Stimulated activated CD4-positive, alpha-beta T cell treated with anti-CD3 and anti-CD28 coated beads, Interleukin-4, amount 100 ng/mL, for 1 hour (primary cell): ENCODE results near the gene MUC15.
"Not testable (repeated sequence)": the region's sequence is repeated elsewhere in the genome, so short reads cannot be mapped to it uniquely, and the experiment has no call there.

ENCODE experiments used
- DNase-seq: peaks from one replicate; pipeline ENCODE4 v3.0.0-alpha.2; 2020

The MUC15 gene, protein sequence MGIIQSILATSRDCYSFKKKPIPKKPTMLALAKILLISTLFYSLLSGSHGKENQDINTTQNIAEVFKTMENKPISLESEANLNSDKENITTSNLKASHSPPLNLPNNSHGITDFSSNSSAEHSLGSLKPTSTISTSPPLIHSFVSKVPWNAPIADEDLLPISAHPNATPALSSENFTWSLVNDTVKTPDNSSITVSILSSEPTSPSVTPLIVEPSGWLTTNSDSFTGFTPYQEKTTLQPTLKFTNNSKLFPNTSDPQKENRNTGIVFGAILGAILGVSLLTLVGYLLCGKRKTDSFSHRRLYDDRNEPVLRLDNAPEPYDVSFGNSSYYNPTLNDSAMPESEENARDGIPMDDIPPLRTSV

DNA sequence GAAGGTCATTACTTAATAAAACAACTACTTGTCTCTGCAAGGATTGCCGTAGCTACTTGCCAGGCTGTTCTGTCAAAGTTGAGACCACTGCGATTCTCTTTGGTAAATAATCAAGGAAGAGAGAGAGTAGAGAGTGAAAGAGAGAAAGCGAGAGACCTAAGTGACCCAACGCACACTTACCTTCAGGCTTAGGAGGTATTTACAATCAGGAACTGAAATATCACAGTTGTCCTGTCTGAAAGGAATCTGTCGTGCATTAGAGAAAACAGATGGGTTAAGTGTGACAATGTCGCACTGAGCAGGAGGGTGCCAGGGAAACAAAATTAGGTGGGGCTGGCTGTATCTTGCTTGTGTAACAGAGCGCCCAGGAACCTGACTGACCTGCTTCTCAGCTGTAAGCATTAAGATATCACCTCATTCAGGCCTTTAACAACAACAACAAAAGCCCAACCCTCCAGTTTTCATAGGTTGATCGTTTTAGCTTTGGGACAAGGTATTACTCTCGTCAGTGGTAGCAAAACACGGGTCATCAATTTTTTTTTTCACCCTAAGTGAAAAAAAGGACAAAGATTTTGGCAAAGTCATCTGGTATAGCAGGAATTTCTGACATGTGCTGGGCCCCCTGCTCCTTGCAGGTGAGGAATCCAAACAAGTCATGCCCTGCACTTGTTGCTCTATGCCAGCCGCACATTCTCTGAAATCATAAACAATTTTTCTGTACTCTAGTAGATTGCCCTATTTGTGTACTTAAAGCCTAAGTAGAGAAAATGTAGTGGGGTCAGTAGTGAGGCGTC is at the start of gene MUC15:
Gene MUC15 (minus strand): TSS at position 403 of the 794 bp plus-strand sequence. CDS start 5,169 bp downstream, outside the sequence.
- no peak for DNase-seq

DNA sequence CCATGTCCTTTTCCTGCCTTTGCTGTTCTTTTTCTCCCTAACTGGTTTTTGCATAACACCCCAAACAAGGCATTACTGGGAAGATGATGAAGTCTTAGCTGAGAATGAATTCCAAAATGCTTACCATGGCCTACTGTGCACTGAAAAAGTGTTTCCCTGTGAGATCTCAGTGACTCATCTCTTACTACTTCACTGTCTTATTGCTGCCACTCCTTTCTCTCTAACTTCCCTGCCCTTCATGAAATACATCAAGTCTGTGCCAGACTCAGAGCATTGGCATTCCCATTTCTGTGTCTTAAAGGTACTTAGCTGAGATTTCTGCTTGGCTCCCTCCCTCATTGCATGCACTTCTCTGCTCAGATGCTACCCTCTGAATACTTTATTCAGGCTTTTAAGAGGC is 49.1 kb upstream of the MUC15 start:
- no peak for DNase-seq

DNA sequence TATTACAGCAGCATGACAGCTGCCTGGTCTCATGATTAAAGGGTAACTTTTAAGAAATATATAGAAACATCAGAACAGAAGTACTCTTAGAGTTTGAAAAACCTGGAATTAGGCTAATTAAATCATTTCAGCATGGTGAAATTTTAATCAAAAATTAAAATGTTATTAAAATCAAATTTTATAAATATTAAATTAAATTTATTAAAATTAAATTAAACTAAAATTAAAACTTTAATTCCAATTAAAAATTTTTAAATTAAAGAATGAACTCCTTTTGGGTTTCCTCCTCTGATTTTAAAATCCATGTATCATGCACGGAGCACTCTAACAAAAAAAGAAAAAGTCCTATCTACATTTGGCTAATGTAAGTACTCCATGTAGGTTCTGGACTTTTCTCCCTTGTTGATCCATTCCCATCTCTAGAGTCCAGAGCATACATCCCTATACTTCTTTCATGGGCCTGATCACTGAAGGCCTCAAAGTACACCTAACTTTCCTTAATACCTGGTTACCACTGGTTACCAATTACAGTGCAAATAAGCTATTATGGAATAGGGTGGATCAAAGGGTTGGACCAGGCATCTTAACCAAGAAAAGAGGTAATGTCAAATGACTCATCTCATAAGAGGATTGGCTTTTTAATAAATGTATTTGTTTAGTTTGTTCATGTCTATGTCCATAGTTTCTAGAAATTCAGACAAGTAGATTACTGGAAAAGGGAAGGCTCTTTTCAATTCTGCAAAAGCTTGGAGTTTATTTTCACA is 48.4 kb upstream of the MUC15 start:
- no peak for DNase-seq

DNA sequence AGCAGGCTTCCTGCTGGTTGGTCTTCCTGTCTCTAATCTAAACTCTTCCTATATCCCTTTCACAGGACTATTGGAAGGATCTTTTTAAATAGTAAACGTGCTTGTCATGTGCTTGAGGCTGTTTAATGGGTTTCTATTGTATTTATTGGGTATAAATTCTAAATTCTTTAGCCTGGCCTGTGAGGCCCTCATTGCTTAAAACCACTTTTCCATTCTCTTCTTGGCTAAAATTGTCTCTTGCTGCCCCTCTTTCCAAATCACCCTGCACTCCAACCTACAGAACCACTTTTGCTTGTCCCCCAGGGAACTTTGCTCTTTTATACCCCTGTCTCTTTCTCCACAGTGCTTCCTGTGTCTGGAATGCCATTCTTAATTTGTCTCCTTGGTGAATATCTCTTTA is 46.4 kb upstream of the MUC15 start:
- DNase-seq = no peak

DNA sequence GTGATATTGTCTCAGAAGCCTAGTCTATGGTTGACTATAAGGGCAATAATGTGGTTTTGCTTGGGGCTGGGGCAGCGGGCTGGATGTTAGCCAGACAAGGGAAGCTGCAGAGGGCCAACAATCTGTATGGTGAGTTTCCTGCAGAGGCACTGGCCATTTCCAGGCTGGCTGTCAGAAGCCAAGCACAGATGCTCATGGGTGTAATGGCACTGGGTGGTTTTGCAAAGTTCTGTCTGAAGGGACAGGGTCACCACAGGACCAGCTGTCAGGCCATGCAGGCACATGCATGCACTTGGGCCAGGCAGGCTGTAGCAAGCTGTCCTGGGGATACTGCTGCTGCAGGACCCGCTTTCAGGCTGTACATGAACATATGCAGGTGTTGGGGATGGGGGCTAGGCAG is 41.7 kb upstream of the MUC15 start:
- DNase-seq = no peak

DNA sequence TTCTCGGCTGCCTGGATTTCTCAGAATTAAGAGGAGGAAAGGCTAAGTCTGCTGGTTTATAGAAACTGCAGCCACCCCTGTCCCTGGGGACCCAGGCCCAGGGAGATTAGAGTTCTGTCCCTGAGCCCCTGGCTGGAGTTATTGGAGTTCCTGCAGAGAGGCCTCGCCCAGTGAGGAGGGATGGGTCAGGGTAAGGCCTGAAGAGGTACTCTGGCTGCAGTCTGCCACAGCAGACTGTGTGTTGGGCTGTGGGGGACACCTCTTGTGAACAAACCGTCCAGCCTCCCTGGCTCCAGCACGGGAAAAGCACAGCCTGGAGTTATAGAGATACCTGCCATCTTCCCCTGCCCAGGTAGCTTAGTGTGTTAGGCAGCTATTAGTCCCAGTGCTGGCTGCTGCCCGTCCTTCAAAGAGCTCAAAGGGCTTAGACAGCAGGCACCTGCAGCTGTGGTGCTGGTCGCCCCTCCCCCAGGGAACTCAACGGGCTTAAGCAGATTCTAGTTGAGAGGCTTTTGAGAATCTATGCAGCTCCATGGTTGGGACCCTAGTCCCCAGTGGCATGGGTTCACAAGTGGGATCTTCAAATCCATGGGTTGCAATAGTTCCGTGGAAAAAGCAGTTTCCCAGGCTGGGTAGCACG is 36.6 kb upstream of the MUC15 start:
- DNase-seq = no peak

DNA sequence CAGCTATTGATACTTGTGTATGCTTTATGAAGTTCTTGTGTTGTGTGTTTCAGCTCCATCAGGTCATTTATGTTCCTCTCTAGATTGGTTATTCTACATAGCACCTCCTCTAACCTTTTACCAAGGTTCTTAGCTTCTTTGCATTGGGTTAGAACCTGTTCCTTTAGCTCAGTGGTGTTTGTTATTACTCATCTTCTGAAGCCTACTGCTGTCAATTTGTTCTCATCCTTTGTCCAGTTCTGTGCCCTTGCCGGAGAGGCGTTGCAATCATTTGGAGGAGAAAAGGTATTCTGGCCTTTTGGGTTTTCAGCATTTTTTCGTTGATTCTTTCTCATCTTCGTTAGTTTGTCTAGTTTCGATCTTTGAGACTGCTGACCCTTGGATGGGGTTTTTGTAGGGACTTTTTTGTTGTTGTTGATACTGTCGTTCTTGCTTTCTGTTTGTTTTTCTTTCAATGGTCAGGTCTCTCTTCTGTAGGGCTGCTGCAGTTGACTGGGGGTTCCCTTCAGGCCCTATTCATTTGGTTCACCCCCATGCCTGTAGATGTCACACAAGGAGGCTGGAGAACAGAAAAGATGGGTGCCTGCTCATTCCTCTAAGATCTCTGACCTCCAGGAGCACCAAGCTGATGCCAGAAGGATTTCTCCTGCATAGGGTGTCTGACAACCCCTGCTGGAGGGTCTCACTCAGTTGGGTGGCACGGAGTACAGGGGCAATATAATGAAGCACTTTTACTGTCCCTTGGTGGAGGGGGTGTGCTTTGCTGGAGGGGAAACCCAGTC is 35.9 kb upstream of the MUC15 start:
- DNase-seq = no peak

DNA sequence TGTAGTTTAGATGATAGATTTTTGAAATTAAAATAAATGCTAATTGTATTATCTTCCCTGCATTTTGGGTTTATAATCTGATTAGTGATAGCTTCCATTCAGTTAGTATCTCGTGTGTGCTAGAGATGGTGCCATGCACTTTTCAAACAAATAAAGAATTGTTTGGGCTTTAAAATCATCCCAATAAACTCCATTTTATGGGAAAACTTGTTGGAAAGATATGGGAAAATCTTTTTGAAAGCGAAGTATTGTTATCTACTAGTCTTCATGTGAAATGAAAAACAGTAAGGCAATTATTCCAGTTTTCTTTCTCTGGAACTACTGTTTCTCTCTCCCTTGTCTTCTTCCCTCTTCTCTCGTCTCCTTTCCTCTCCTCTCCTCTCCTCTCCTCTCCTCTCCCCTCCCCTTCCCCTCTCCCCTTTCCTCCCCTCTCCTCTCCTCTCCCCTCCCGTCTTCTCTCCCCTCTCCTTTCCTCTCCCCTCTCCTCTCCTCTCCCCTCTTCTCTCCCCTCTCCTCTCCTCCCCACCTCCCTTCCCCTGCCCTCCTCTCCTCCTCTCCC is 27.9 kb upstream of the MUC15 start:
- DNase-seq = no peak

DNA sequence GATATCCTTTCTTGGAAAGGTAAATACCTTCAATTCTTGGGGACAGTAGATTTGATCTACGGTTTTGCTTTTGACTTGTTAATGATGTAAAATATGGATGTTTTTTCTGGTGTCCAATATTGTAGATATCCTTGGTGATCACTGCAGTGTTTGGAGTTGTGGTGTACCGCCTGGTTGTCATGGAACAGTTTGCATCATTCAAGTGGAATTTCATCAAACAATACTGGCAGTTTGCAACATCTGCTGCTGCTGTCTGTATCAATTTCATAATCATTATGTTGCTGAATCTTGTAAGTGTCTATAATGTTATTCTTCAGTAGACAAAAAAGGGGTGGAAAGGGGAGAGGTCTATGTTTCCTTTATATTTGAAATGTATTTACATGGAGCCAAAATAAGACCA is 27.4 kb upstream of the MUC15 start:
- DNase-seq = no peak

DNA sequence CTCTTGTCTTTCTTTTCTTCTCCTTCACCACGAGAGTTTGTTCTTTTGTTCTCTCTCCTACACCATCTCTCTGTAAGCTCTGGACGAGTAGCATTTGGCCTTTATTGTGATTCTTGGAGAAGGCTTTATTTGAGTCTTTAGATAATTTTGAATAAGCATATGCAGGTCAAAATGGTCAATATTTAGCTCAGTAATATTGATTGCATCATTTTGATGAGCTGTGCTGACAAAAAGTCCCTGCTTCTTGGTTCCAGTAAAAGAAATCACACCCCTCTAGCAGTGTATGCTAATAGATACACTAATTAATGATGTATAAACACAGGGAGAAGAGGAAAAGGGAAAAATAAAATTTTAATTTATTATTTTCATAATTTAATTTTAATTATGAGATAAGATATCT is 25.8 kb upstream of the MUC15 start:
- no peak for DNase-seq

DNA sequence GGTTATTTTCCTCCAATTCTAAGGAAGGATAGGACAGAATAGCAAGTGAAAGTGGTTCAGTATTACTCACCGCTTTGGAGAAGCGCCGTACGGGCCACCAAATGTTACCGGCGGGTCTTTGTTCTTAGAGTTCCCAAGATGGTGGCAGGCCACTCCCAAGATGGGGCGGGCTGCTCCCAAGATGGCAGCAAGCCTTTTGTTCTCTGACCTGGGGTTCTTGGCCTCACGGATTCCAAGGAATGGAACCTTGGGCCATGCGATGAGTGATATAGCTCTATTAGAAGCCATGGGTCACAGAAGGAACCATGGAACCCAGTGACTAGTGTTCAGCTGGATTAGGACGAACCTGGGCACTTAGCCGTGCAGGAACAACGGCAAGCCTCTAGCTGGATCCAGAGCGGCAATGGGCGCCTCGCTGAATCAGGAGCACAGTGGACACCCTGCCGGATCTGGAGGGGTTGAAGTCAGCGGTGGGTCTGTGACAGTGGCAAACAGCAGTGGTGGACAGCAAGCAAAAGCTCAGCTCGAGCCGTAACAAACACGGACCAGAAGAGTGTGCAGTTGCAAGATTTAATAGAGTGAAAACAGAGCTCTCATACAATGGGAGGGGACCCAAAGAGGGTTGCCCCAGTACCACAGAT is 25.1 kb upstream of the MUC15 start:
- not testable (repeated sequence) for DNase-seq

DNA sequence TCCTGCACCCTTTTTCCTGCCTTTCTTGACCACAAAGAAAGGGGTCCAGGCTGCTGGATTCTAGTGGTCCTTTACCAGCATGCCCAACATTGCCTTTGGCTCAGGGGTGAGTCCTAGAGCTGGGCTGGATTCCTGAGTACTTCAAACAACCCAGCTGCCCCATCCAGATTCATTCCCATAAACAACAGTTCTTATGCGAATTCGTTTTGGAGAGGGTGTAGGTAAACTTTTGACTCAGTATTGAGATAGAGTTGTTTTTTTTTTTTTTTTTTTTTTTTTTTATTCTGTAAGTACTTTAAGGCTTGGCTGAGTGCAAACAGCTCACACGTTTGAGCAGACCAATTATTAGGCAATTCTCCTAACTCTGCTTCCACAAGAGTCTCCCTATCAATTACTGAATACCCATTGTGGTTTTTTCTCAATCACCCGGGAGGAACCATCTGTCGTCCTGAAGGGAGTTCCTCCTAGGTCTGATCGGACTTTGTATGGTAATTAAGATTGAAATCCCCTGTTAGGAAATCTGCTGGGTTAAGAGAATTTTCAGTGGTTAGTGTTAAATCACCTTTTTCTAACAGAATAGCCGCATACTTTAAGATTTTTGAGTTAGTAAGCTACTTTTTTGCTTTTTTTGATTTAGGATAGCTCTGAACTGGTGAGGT is 23.3 kb upstream of the MUC15 start:
- DNase-seq = not testable (repeated sequence)

DNA sequence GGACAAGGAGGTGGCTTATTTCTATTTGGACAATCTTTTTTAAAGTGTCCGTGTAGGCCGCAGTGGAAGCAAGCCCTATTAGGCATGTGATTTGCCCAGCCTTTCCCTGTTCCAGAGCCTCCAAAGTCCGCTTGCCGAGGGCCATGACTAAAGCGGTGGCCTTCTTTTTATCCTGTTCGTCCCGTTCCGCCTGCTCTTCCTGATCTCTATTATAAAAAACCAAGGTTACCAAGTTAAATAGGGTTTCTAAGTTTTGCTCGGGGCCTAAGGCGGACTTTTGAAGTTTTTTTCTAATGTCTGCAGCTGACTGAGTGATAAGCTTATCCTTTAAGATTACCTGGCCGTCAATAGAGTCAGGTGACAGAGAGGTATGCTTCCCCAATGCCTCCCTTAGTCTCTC is 21.6 kb upstream of the MUC15 start:
- no peak for DNase-seq

DNA sequence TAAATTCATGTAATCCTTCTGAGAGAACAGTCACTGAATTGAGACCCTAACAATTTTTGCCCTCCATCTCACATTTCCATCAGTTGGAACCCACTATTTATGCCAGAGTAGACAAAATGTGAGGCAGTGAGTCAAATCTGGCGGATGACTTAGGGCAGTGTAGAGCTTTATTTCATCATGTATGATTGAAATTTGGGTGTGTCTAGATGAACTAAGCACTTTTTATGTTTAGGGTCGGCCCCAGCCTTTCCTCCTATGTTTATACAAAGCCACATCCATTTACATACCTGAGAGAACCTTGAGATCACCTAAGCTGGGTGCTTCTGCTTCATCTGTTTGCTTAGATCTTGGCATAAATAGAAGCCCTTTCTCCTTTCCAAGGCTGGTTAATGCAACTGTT is 15.0 kb upstream of the MUC15 start:
- DNase-seq = no peak

DNA sequence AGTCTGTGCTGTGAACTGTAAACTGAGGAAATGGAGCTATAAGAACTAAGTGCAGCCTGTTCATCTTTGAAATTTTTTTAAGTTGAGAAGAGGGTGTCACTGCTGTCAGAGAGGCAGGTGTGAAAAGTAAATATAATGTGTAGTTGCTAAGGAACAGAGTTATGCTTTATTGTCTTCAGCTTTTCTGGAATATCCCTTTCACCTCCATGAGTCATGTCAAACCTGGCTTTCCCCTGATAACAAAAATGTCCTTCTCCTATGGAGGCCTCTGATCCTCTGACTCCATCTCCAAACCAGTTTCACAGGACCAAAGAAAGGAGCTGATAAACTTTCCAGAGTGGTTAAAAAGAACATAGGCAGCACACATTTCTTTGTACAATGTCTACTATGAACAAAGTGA is 12.8 kb upstream of the MUC15 start:
- DNase-seq = no peak

DNA sequence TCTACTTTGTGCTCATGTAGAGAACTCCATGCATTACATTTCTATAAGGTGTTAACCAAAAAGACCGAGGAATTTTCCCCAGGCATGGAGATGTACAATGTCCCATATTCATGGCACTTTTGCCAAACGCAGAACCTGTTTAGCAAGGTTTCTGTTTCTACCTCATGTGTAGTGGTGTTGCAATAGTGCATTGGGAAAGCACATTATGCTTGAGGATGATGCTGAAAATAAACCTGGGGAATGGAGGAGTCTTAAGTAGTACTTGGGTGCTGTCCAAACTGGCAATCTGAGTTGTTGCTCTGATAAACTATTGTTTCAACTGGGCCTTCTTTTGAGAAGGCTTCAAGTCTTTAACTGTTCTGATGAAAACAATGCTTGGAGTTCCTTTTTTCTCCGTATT is 11.5 kb upstream of the MUC15 start:
- no peak for DNase-seq

DNA sequence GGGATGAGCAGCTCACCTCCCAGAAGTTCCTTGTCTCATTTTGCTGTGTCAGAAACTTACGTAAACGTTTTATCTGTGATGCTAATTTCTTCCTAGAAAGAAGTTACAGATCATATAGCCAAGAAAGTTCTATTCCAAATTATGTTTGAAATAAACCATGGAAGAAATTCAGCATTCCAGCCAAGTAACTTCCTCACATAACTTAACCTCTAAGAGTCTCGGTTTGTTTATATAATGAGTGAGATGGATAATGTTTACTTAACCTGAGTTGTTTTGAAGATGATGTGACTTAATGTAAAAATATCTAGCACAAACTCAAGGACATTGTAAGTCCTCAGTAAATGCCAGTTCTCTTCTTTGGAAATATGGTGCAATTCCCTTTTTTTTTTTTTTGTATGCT is 8.9 kb upstream of the MUC15 start:
- DNase-seq = no peak

DNA sequence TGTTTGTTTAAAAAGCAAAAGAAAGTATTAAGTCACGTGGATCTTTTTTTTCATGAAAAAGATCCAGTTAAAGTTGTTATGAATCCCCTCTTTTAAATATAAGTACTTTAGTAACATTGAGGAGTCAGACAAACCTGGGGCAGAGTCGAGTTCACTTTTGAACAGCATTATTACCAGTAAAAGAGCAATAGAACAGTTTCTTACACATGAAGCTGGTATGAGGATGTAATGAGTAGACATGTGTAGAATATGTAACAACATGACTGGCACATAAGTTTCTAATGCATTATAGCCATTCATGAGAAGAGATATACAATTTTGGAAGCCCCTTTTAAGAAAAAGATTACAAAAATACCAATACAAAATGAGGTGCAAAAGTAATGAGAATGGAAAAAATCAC is 7.6 kb upstream of the MUC15 start:
- DNase-seq = no peak

DNA sequence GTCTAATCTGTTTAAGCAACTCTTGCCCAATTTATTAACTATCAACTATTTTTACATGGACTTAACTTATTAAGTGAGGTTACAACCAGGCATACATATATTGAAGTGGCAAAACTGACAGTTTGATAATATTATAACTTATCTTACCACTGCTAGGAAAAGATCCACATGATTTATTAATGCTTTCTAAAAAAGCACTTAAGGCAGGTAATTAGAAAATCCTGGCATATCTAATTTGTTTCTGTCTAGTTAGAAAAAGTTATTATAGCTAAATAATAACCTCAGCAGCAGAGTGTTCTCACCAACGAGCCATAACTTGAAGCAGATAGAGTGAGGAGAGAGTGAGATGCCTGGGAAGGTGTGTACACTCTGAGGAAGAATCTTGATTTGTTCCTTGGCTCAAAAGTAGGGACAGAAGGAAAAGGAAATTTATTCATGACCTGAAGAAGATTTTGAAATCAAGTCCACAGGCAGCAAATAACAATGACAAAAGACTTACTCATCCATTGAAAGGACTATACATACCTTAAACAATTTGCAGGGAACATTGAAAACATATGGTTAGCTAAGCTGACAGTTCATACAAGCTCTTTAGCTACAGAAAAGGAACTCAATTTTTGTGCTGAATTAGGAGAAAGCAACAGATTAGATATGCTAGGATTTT is 7.1 kb upstream of the MUC15 start:
- no peak for DNase-seq

DNA sequence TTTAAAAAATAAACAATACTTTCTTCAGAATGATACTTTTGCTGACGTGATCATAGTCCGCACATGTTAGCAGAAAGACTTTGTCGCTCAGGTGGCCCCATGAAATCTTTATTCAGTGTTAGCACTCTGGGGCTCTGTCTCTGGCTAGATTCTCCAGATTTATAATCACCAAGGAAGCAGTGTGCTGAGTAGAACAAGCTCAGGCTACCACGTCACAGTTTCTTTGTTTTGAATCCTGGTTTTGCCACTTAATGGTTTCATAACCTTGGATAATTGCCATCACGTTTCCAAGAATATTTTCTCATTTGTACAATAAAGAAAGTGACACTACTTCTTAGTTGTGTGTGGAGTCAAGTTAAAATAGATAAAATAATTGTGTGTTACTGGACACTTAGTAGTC is 3.9 kb upstream of the MUC15 start:
- DNase-seq = no peak
